ENCODE data around the gene PAPOLA.

DNA sequence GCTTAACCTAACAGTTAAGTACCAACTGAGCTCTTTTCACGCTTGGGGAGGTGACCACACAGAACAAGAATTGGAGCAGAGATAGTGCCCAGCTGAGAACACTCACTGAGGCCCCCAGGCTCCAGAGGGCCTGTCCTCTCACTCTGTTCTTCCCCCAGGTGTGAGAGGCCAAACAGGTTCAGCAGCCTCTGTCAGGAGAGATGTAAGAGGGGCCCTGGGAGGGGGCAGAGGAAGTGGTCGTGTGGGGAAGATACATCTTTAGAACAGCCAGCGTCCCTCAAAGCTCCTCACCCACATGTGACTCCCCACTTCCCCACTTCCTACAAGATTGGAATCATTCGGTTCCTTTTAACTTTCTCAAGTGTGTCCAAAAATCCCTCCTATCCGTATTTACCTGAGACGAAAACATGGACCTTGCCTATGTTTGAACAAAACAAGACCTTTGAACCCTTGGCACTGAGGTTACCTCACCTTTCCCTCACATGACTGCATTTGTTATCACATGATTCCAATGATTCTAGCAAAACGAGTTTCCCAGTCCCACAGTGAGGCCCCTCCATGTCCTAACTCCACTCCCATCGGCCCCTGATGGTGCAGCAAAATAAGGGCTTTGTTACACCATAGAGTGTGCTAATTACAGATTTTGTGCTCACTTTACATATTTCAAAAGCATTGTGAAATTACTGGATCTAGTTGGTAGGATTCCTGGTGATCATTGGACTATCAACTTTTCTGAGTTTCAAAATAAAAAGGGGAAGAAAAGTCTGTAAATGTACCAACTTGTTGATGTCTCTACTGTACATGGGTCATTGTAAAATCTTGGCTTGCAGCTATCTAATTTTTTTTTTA, 40.0 kb upstream of the PAPOLA start:
- TF ChIP-seq, protein P1, sequence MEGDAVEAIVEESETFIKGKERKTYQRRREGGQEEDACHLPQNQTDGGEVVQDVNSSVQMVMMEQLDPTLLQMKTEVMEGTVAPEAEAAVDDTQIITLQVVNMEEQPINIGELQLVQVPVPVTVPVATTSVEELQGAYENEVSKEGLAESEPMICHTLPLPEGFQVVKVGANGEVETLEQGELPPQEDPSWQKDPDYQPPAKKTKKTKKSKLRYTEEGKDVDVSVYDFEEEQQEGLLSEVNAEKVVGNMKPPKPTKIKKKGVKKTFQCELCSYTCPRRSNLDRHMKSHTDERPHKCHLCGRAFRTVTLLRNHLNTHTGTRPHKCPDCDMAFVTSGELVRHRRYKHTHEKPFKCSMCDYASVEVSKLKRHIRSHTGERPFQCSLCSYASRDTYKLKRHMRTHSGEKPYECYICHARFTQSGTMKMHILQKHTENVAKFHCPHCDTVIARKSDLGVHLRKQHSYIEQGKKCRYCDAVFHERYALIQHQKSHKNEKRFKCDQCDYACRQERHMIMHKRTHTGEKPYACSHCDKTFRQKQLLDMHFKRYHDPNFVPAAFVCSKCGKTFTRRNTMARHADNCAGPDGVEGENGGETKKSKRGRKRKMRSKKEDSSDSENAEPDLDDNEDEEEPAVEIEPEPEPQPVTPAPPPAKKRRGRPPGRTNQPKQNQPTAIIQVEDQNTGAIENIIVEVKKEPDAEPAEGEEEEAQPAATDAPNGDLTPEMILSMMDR (IDR thresholded peaks at IDR 0.05) = no peak
- TF ChIP-seq POLR2A (IDR thresholded peaks at IDR 0.05) (no peak), POLR2AphosphoS5 (IDR thresholded peaks at IDR 0.05) (no peak)

Data from breast epithelium (tissue), 3 donors.